ENCODE results near the gene S100A12. TPM values are rescaled to one million over a fixed set of nuclear protein-coding genes. Genes with fewer than 3 reads are reported as not detected.
"Not testable (repeated sequence)": the region's sequence is repeated elsewhere in the genome, so short reads cannot be mapped to it uniquely, and the experiment has no call there.

Gene S100A12
- total RNA-seq (100 to 1,000 TPM in 1 of 2 donors, 10 to 100 TPM in 1; 12.1 to 178 TPM), polyA plus RNA-seq (ENCODE audit: insufficient read length in 6 of 6) (1 to 10 TPM; 1.1 to 6.9 (median 3.2) TPM)
- long read RNA-seq, donor 1, transcript S100A12-201 (3 exons, 518 nt): major isoform, 5 of 5 reads
- long read RNA-seq, donor 1, partial matches to known transcripts: 0 of 5 reads
- long read RNA-seq, donor 1, other reads (novel, unspliced or antisense): 0 of 5 reads
- long read RNA-seq, donor 2: 0 reads
- long read RNA-seq, donor 3, partial matches to known transcripts: 0 of 3 reads
- long read RNA-seq, donor 3, other reads (novel, unspliced or antisense): 0 of 3 reads
- long read RNA-seq, donor 4, transcript S100A12-201 (3 exons, 518 nt): major isoform, 7 of 7 reads
- long read RNA-seq, donor 4, partial matches to known transcripts: 0 of 7 reads
- long read RNA-seq, donor 4, other reads (novel, unspliced or antisense): 0 of 7 reads
- long read RNA-seq, donor 5, partial matches to known transcripts: 0 of 3 reads
- long read RNA-seq, donor 5, other reads (novel, unspliced or antisense): 0 of 3 reads
- long read RNA-seq, donor 6, partial matches to known transcripts: 0 of 4 reads
- long read RNA-seq, donor 6, other reads (novel, unspliced or antisense): 0 of 4 reads
- long read RNA-seq, donor 7, partial matches to known transcripts: 0 of 4 reads
- long read RNA-seq, donor 7, other reads (novel, unspliced or antisense): 0 of 4 reads
- long read RNA-seq, donor 8, partial matches to known transcripts: 0 of 3 reads
- long read RNA-seq, donor 8, other reads (novel, unspliced or antisense): 0 of 3 reads
- long read RNA-seq, donor 9: 0 reads
- long read RNA-seq, donor 10, transcript S100A12-201 (3 exons, 518 nt): major isoform, 97 of 98 reads
- long read RNA-seq, donor 10, partial matches to known transcripts: 1 of 98 reads
- long read RNA-seq, donor 10, other reads (novel, unspliced or antisense): 0 of 98 reads
- long read RNA-seq, donor 11: 0 reads
- long read RNA-seq, donor 12, partial matches to known transcripts: 0 of 2 reads
- long read RNA-seq, donor 12, other reads (novel, unspliced or antisense): 0 of 2 reads

DNA sequence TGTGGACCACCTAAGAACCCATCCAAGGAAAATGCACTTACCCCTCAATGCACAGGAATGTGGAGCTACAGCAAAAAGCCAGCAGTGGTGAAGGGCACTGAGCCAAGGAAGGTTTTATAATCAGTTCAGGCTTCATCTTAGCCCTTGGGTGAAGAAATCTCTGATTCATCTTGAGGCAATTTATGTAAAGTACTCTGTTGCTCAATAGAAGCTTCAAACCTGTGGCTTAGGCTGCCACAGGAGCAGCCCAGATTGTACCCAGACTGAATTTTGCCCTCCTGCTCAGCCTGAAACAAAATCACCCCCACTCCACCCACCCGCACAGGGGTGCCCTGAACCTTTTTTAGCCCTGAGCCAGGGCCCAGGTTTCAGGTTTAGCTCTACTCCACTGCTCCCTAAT is at the start of gene S100A12:
Gene S100A12 (minus strand): TSS at position 111 of the 400 bp plus-strand sequence. CDS start 1,029 bp downstream, outside the sequence.
- TF ChIP-seq, protein P1, sequence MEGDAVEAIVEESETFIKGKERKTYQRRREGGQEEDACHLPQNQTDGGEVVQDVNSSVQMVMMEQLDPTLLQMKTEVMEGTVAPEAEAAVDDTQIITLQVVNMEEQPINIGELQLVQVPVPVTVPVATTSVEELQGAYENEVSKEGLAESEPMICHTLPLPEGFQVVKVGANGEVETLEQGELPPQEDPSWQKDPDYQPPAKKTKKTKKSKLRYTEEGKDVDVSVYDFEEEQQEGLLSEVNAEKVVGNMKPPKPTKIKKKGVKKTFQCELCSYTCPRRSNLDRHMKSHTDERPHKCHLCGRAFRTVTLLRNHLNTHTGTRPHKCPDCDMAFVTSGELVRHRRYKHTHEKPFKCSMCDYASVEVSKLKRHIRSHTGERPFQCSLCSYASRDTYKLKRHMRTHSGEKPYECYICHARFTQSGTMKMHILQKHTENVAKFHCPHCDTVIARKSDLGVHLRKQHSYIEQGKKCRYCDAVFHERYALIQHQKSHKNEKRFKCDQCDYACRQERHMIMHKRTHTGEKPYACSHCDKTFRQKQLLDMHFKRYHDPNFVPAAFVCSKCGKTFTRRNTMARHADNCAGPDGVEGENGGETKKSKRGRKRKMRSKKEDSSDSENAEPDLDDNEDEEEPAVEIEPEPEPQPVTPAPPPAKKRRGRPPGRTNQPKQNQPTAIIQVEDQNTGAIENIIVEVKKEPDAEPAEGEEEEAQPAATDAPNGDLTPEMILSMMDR (IDR thresholded peaks at IDR 0.05): no peak
- ATAC-seq (peak; percentile 91), DNase-seq (no peak)
- Histone ChIP-seq H3K9me3 (no peaks in the 10 kb centered on the region), H3K27ac (peak within 1 kb of the TSS in 1 of 2 donors; percentile 85), H3K4me3 (peak within 1 kb of the TSS in 1 of 2 donors; percentile 8), H3K27me3 (no peaks in the 10 kb centered on the region), H3K4me1 (peaks cover 0 to 46% of the 10 kb centered on the region in 2 donors), H3K36me3 (no peaks in the 10 kb centered on the region)
- intact Hi-C loops (cut with DNase I): no loop called here

DNA sequence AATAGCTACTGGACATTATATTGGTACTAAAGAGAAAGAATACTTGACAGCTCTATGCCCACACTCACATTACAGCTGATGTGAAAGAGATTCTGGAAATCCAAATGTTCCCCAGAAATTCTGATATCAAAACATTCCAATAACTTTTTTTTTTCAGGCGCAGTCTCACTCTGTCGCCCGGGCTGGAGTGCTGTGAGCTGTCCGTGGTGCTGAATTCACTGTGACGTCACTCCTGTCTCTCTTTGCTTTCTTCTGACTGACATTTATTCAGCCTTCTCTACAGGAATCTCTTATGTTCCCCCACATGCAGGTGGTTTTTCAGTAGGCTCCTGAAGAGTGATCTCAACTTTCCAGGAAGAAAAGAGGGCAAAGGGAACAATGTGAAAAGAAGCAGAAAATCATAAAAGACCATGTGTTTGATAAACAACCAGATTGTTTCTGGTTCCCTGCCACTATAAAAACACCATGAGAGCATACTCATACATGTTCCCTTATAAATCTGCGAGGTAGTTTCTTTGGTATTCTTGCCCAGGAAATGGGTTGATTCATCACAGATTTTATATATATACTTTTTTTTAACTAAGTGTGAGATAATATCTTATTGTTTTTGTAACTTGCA is 47.1 kb upstream of the S100A12 start:
- ATAC-seq (peak; percentile 80), DNase-seq (peak; percentile 61 to 85 (median 76))
- no peaks in the 10 kb centered on the region for H3K4me1 ChIP-seq
- H3K9me3 ChIP-seq: no peaks in the 10 kb centered on the region
- no peak overlapping the region for H3K4me3 ChIP-seq
- H3K27ac ChIP-seq: no peak overlapping the region
- TF ChIP-seq, protein P1 (IDR thresholded peaks at IDR 0.05): no peak
- peaks cover 0 to 60% of the 10 kb centered on the region in 2 donors for H3K27me3 ChIP-seq
- intact Hi-C loops (cut with DNase I): no loop called here
- H3K36me3 ChIP-seq: no peaks in the 10 kb centered on the region

DNA sequence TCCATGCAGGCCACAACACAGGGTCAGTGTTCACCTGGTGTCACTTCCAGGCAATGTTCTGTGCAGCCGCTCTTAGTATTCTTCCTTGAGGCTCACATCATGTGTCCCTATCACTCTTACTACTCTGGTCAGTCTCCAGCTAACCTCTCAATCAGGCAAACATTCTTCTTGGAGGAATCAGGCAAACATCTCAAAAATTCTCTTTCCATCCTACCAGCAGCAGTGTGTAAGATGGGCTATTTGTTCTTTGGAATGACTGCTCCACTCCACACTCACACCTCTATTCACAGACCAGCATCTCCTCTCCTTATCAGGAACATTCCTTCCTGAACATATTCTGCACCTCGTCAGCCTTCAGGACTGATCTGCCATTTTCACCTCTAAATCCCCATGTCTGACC is 44.9 kb upstream of the S100A12 start:
- TF ChIP-seq, protein P1 (IDR thresholded peaks at IDR 0.05): no peak
- intact Hi-C loops (cut with DNase I): no loop called here
- no peak for ATAC-seq
- Histone ChIP-seq H3K36me3 (no peaks in the 10 kb centered on the region), H3K9me3 (no peaks in the 10 kb centered on the region), H3K27me3 (peaks cover 0 to 46% of the 10 kb centered on the region in 2 donors), H3K27ac (no peak overlapping the region), H3K4me1 (no peaks in the 10 kb centered on the region), H3K4me3 (no peak overlapping the region)
- no peak for DNase-seq

DNA sequence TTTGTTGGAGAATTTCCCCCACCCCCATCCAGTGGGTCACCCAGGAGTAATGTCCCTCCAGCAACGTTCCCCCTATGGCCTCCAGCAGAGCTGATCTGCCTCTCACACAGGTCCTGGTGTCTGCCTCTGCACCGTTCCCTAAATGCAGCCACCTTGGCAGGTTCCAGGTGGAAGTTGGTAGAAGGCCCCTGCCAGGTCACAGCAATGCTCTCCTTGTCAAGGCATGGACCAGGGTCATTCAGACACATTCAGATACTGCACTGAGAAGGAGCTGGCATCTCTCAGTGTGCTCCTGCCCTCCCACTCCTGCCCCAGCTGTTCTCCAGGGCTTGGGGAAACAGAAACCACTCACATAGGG is 44.0 kb upstream of the S100A12 start:
- intact Hi-C loops (cut with DNase I); H3K9me3 ChIP-seq; H3K27ac ChIP-seq; H3K36me3 ChIP-seq; H3K4me1 ChIP-seq; H3K4me3 ChIP-seq; ATAC-seq; DNase-seq: not testable (repeated sequence)
- peaks cover 0 to 38% of the 10 kb centered on the region in 2 donors for H3K27me3 ChIP-seq

DNA sequence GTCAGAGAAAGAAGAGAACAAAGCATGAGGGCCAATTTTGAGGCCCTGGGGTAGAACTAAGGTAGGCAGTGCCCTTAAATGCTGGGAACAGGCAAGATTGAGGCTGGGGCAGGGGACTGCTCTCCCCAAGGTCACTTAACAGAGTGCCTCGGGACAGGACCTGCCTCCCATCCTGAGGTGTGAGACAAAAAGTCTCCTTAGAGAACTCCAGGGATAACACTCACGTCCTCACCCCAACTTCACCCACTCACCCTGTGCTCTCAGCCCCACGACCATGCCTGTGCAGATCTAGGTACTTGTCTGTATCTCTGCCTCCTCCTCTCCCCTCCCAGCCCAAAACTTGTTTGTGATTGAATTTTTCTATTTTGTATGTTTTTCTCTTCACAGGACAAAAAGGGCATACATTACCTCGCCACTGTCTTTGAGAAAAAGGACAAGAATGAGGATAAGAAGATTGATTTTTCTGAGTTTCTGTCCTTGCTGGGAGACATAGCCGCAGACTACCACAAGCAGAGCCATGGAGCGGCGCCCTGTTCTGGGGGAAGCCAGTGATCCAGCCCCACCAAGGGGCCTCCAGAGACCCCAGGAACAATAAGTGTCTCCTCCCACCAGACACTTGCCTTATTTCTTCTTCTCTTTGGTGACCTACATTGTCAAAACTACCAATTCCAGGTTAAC is 43.5 kb upstream of the S100A12 start:
- H3K4me1 ChIP-seq; H3K27ac ChIP-seq; H3K4me3 ChIP-seq; DNase-seq; H3K9me3 ChIP-seq; ATAC-seq; H3K36me3 ChIP-seq; intact Hi-C loops (cut with DNase I): not testable (repeated sequence)
- H3K27me3 ChIP-seq: peaks cover 0 to 33% of the 10 kb centered on the region in 2 donors

Measured in left lung (tissue), 14 donors.